ENCODE results near the gene FAM174B.

FAM174B gene

GRCh38 chr15:92645731-92646130, 9.8 kb downstream of the FAM174B start:
- no peak overlapping the region for H3K4me3 ChIP-seq (replicated peaks; ENCODE audit: low read depth, low read length)
- no peak for DNase-seq (ENCODE audit: low read depth)
- TF ChIP-seq, protein P1, sequence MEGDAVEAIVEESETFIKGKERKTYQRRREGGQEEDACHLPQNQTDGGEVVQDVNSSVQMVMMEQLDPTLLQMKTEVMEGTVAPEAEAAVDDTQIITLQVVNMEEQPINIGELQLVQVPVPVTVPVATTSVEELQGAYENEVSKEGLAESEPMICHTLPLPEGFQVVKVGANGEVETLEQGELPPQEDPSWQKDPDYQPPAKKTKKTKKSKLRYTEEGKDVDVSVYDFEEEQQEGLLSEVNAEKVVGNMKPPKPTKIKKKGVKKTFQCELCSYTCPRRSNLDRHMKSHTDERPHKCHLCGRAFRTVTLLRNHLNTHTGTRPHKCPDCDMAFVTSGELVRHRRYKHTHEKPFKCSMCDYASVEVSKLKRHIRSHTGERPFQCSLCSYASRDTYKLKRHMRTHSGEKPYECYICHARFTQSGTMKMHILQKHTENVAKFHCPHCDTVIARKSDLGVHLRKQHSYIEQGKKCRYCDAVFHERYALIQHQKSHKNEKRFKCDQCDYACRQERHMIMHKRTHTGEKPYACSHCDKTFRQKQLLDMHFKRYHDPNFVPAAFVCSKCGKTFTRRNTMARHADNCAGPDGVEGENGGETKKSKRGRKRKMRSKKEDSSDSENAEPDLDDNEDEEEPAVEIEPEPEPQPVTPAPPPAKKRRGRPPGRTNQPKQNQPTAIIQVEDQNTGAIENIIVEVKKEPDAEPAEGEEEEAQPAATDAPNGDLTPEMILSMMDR (IDR thresholded peaks at IDR 0.05; ENCODE audit: low read length, missing control alignments): no peak

GRCh38 chr15:92645051-92645631, 10.4 kb downstream of the FAM174B start:
- TF ChIP-seq, protein P1 (IDR thresholded peaks at IDR 0.05; ENCODE audit: low read length, missing control alignments): no peak
- DNase-seq (ENCODE audit: low read depth): no peak
- H3K4me3 ChIP-seq (replicated peaks; ENCODE audit: low read depth, low read length): no peak overlapping the region

GRCh38 chr15:92643849-92644815, 11.4 kb downstream of the FAM174B start:
- TF ChIP-seq, protein P1 (IDR thresholded peaks at IDR 0.05; ENCODE audit: low read length, missing control alignments): no peak
- H3K4me3 ChIP-seq (replicated peaks; ENCODE audit: low read depth, low read length): no peak overlapping the region
- DNase-seq (ENCODE audit: low read depth): no peak

DNA sequence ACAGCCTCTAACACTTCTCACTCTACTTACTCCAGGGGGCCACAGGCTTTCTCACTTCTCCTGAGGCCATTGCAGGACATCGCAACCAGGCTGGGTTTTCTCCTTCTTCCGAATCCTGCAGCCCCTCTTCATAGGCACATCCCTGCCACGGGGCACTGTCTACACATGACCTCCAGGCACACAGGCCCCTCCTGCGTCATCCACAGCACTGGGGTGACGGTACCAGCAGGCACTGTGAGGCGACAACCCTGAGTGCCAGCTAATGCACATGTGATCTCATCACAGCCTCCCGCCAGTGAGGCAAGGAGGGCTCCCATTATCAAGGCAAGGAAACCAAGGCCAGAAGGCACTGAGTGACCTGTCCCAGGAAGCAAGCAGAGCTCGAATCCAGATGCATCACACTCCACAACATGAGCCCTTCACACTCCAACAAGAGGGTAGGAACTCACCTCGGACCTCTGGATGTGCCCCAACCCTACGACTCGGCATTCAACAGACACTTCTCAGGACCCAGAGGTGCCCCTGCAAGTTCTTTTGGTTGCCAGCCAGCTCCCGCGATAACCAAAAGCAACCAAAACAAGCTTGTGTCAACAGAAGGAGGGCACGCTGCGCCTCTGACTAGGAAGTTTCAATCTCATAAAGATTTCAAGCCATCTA, 16.7 kb downstream of the FAM174B start:
- DNase-seq (ENCODE audit: low read depth): no peak
- TF ChIP-seq, protein P1 (IDR thresholded peaks at IDR 0.05; ENCODE audit: low read length, missing control alignments): no peak
- no peak overlapping the region for H3K4me3 ChIP-seq (replicated peaks; ENCODE audit: low read depth, low read length)

GRCh38 chr15:92638291-92638708, 17.3 kb downstream of the FAM174B start:
- TF ChIP-seq, protein P1 (IDR thresholded peaks at IDR 0.05; ENCODE audit: low read length, missing control alignments): no peak
- no peak overlapping the region for H3K4me3 ChIP-seq (replicated peaks; ENCODE audit: low read depth, low read length)

GRCh38 chr15:92637626-92638025, 17.9 kb downstream of the FAM174B start:
- TF ChIP-seq, protein P1 (IDR thresholded peaks at IDR 0.05; ENCODE audit: low read length, missing control alignments): no peak
- no peak for DNase-seq (ENCODE audit: low read depth)
- H3K4me3 ChIP-seq (replicated peaks; ENCODE audit: low read depth, low read length): no peak overlapping the region

More at GRCh38 chr15:92638291-92638708, 17.3 kb downstream of the FAM174B start:
- no peak for DNase-seq (ENCODE audit: low read depth)

Data from fibroblast of pulmonary artery (primary cell).